Measurements from ENCODE around the gene GART. TPM values are rescaled to one million over a fixed set of nuclear protein-coding genes. Genes with fewer than 3 reads are reported as not detected.

GART gene
- total RNA-seq, 1 experiment from 2014 or later = 162 TPM

GRCh38 chr21:33512481-33512880 is 29.4 kb downstream of the GART start:
- Histone ChIP-seq H3K4me2 (ENCODE audit: insufficient read depth, insufficient read length, low read length) (no peak overlapping the region), H3T11ph (ENCODE audit: low read length) (no peak overlapping the region), H3K14ac (ENCODE audit: insufficient read depth, low read length) (no peak overlapping the region), H2AK5ac (ENCODE audit: insufficient read length, low read length) (no peak overlapping the region), H2AFZ (ENCODE audit: low read length) (no peak overlapping the region), H2BK5ac (ENCODE audit: insufficient read length, low read length) (no peak overlapping the region), H2BK120ac (ENCODE audit: low read depth, low read length, poor library complexity, severe bottlenecking) (no peak overlapping the region), H3K4ac (ENCODE audit: low read depth, low read length) (no peak overlapping the region), H3K9ac (ENCODE audit: extremely low read depth, insufficient read length, low read length) (no peak overlapping the region), H4K91ac (ENCODE audit: insufficient read length, low read depth, low read length) (no peak overlapping the region), H3K18ac (ENCODE audit: insufficient read length, low read depth, low read length) (no peak overlapping the region), H3K56ac (ENCODE audit: insufficient read length, low read depth, low read length) (no peak overlapping the region), H4K20me1 (ENCODE audit: control insufficient read depth, insufficient read depth, insufficient read length) (no peaks in the 10 kb centered on the region), H3K79me2 (ENCODE audit: insufficient read depth, low read length) (no peaks in the 10 kb centered on the region), H3K4me1 (ENCODE audit: insufficient read depth, low read length) (no peaks in the 10 kb centered on the region), H4K8ac (replicated peaks; ENCODE audit: insufficient read length, low read depth, low read length) (no peak overlapping the region), H2BK12ac (ENCODE audit: insufficient read length, low read depth, low read length) (no peak overlapping the region), H3K79me1 (ENCODE audit: insufficient read depth, low read depth, low read length, poor library complexity, severe bottlenecking) (no peaks in the 10 kb centered on the region), H4K5ac (ENCODE audit: insufficient read length, low read depth, low read length) (no peak overlapping the region), H2BK20ac (ENCODE audit: low read depth, low read length, poor library complexity, severe bottlenecking) (no peak overlapping the region), H2BK15ac (ENCODE audit: low read depth, low read length) (no peak overlapping the region), H3K9me3 (ENCODE audit: control insufficient read depth, low read depth, low read length) (no peaks in the 10 kb centered on the region), H3K23ac (ENCODE audit: insufficient read length, low read depth, low read length) (no peak overlapping the region), H3K27me3 (ENCODE audit: insufficient read depth, low read length) (no peaks in the 10 kb centered on the region), H3K23me2 (ENCODE audit: insufficient read length, low read depth, low read length, poor library complexity, severe bottlenecking) (no peaks in the 10 kb centered on the region), H3K27ac (ENCODE audit: insufficient read length, low read depth, low read length) (no peak overlapping the region)
- Mint-ChIP-seq H3K27me3 (ENCODE audit: low read depth) (no peaks in the 10 kb centered on the region), H3K4me1 (no peaks in the 10 kb centered on the region), H3K4me3 (no peak overlapping the region), H3K36me3 (ENCODE audit: insufficient read depth in 1 of 3, low read depth in 3 of 3) (peaks cover 67 to 95% (median 85%) of the 10 kb centered on the region in 3 experiments; a peak in 6 of 7 replicates), H3K27ac (no peak overlapping the region), H3K9me3 (no peaks in the 10 kb centered on the region)
- DNase-seq = no peak
- WGBS (ENCODE audit: extremely low coverage, insufficient read length, low lambda C conversion rate) = no CpG with 5 or more reads among the region's 3 CpGs
- TF ChIP-seq CTCF (conservative IDR thresholded peaks at IDR 0.05) = no peak
